HepG2 (cell line): Measurements from ENCODE around the gene ACVR2A. TPM values are rescaled to one million over a fixed set of nuclear protein-coding genes. Genes with fewer than 3 reads are reported as not detected.

ENCODE experiments used
- ATAC-seq: fragments of 200-7000 bp; cut with Tn5 transposase; 3 replicates; pipeline ENCODE4 v1.9.1; 2020; ENCODE audit warnings: mild to moderate bottlenecking, moderate library complexity
- BruUV-seq: library from RNA; stranded (reverse); fragments of 400-500 nt; replicated peaks from 2 replicates; lab custom pipeline; 2021; lab: Mats Ljungman, UMichigan
- CTCF ChIA-PET: fragments of 300-600 bp; formaldehyde crosslinking; extraction: SDS; loops from one replicate; lab custom pipeline; 2021; ENCODE audit warnings: low total read pairs, inconsistent platforms, low intra/inter-chr PET ratio; lab: Yijun Ruan, JAX
- POLR2A ChIA-PET: fragments of 350-600 bp; sonication (Branson Sonifier 250); formaldehyde crosslinking; loops from one replicate; lab custom pipeline; 2020; ENCODE audit warnings: antibody characterized with exemption, inconsistent platforms; lab: Yijun Ruan, JAX
- DNase-seq: peaks from one replicate; pipeline ENCODE4 v3.0.0-alpha.2; 2015; ENCODE audit warnings: low spot score
- FAIRE-seq: peaks from 3 replicates; lab custom pipeline; 2011; peaks lifted over from hg19 to GRCh38; lab: Jason Lieb, UNC
- H2AFZ ChIP-seq: one replicate; pipeline ENCODE4 v1.6.1; 2011; ENCODE audit warnings: low read length, inconsistent platforms
- H3K27ac ChIP-seq: fragments of 300-600 bp; 3 replicates; pipeline ENCODE4 v1.8.0; 2011; ENCODE audit warnings: mixed run types, mild to moderate bottlenecking, mixed read lengths, low read length, inconsistent platforms; ENCODE audit not compliant: insufficient read depth; ENCODE audit errors: extremely low read length
- H3K27me3 ChIP-seq, 2 experiments: fragments of 200-600 bp in 1 of 2; 2 replicates in 1 of 2; 3 replicates in 1 of 2; pipeline versions ENCODE4 v1.6.0 to v1.8.0; 2011; ENCODE audit warnings: low read length in 2 of 2, mild to moderate bottlenecking in 2 of 2, moderate library complexity in 2 of 2, inconsistent platforms in 1 of 2; ENCODE audit not compliant: insufficient read depth in 2 of 2, control insufficient read depth in 1 of 2
- H3K36me3 ChIP-seq, 2 experiments: fragments of 200-600 bp in 1 of 2; replicated peaks in 1 of 2; 2 replicates in 1 of 2; 3 replicates in 1 of 2; pipeline versions ENCODE4 v1.5.1 to v1.8.0; 2011; ENCODE audit warnings: low read length in 2 of 2, inconsistent platforms in 1 of 2; ENCODE audit not compliant: insufficient read depth in 2 of 2, control insufficient read depth in 1 of 2
- H3K4me1 ChIP-seq: 2 replicates; pipeline ENCODE4 v1.5.1; 2012; ENCODE audit warnings: low read length, inconsistent platforms; ENCODE audit not compliant: insufficient read depth
- H3K4me2 ChIP-seq: 2 replicates; pipeline ENCODE4 v1.6.0; 2011; ENCODE audit warnings: low read depth, low read length, inconsistent platforms
- H3K4me3 ChIP-seq, 3 experiments: fragments of 200-600 bp in 1 of 3; sonication (generic), shearing (Covaris generic) in 1 of 3; replicated peaks in 1 of 3; 2 replicates each; pipeline ENCODE4 v1.5.1; 2011 to 2016; ENCODE audit warnings: low read length in 3 of 3, inconsistent platforms in 2 of 3, low read depth in 2 of 3, mild to moderate bottlenecking in 2 of 3, control low read depth in 1 of 3, mixed read lengths in 1 of 3; ENCODE audit not compliant: insufficient read depth in 1 of 3
- H3K79me2 ChIP-seq: one replicate; pipeline ENCODE4 v1.6.1; 2011; ENCODE audit warnings: low read length, inconsistent platforms; ENCODE audit not compliant: insufficient read depth
- H3K9ac ChIP-seq: 2 replicates; pipeline ENCODE4 v1.6.0; 2011; ENCODE audit warnings: mild to moderate bottlenecking, low read depth, low read length, inconsistent platforms; ENCODE audit not compliant: insufficient read depth
- H3K9me3 ChIP-seq: 2 replicates; pipeline ENCODE4 v1.5.1; 2012; ENCODE audit warnings: mild to moderate bottlenecking, low read length
- H4K20me1 ChIP-seq: 2 replicates; pipeline ENCODE4 v1.6.0; 2011; ENCODE audit warnings: inconsistent platforms, mild to moderate bottlenecking, low read length, moderate library complexity; ENCODE audit not compliant: insufficient read depth
- CEBPG ChIP-seq: IDR thresholded peaks from 2 replicates; pipeline ENCODE4 v1.6.1; 2016
- FOXA1 ChIP-seq, 2 experiments: fragments of 450-650 bp in 1 of 2; sonication (generic) in 1 of 2; formaldehyde crosslinking in 1 of 2; IDR thresholded peaks; 2 replicates each; pipeline versions ENCODE4 v1.4.0 to v1.6.1; 2016 to 2020; ENCODE audit warnings: missing genetic modification reagents in 1 of 2
- FOXA3 ChIP-seq: IDR thresholded peaks from 2 replicates; pipeline ENCODE4 v1.6.1; 2016; ENCODE audit warnings: missing genetic modification reagents, missing compliant biosample characterization
- FOXP1 ChIP-seq, 2 experiments: fragments of 450-650 bp in 1 of 2; IDR thresholded peaks; 2 replicates each; pipeline ENCODE4 v1.6.1; 2017 to 2018; ENCODE audit warnings: antibody characterized with exemption in 1 of 2
- GATAD2A ChIP-seq: IDR thresholded peaks from 2 replicates; pipeline ENCODE4 v1.6.1; 2016
- MIXL1 ChIP-seq: IDR thresholded peaks from 2 replicates; pipeline ENCODE4 v1.6.1; 2016
- PPARG ChIP-seq: conservative IDR thresholded peaks from 2 replicates; pipeline ENCODE4 v1.6.1; 2016; ENCODE audit warnings: missing biosample characterization, missing genetic modification reagents
- RARA ChIP-seq: IDR thresholded peaks from 2 replicates; pipeline ENCODE4 v1.6.1; 2016; ENCODE audit warnings: missing genetic modification reagents, missing compliant biosample characterization
- SKIL ChIP-seq: sonication (generic); formaldehyde crosslinking; IDR thresholded peaks from 2 replicates; pipeline ENCODE4 v1.8.0; 2022; ENCODE audit warnings: missing genetic modification reagents, mild to moderate bottlenecking, moderate library complexity, borderline replicate concordance
- SOX13 ChIP-seq, 3 experiments: fragments of 450-650 bp in 1 of 3; sonication (generic) in 1 of 3; formaldehyde crosslinking in 1 of 3; IDR thresholded peaks in 2 of 3; conservative IDR thresholded peaks in 1 of 3; 2 replicates each; pipeline versions ENCODE4 v1.5.0 to v1.6.1; 2016 to 2020; ENCODE audit warnings: antibody characterized with exemption in 1 of 3, mild to moderate bottlenecking in 1 of 3, missing compliant biosample characterization in 1 of 3, missing genetic modification reagents in 1 of 3, moderate library complexity in 1 of 3
- SOX5 ChIP-seq: IDR thresholded peaks from 2 replicates; pipeline ENCODE4 v1.6.1; 2016; ENCODE audit warnings: borderline replicate concordance
- SOX6 ChIP-seq, 2 experiments: fragments of 450-650 bp in 1 of 2; sonication (generic) in 1 of 2; formaldehyde crosslinking in 1 of 2; IDR thresholded peaks; 2 replicates each; pipeline versions ENCODE4 v1.4.0 to v1.6.1; 2017 to 2020; ENCODE audit warnings: antibody characterized with exemption in 1 of 2, mild to moderate bottlenecking in 1 of 2, missing genetic modification reagents in 1 of 2
- TBP ChIP-seq: sonication (generic); formaldehyde crosslinking; IDR thresholded peaks from 2 replicates; pipeline ENCODE4 v1.5.0; 2020; ENCODE audit warnings: missing genetic modification reagents
- ZNF850 ChIP-seq: sonication (generic); formaldehyde crosslinking; conservative IDR thresholded peaks from 2 replicates; pipeline ENCODE4 v1.9.0; 2021; ENCODE audit warnings: mild to moderate bottlenecking, missing genetic modification reagents
- WGBS: methylation state at CpG from one replicate; pipeline ENCODE4 v1.1.6; 2017; ENCODE audit warnings: low lambda C conversion rate; 5-methylcytosine and 5-hydroxymethylcytosine counted together
- in situ Hi-C: cut with HindIII; loops from 2 replicates; pipeline ENCODE4 v1.10.0; 2017; ENCODE audit warnings: low pct_unique_long_range_greater_than_20kb; ENCODE audit not compliant: extremely low pct_ligation_motif_present
- intact Hi-C: fragments of 100-400 bp; cut with micrococcal nuclease; formaldehyde crosslinking; loops from one replicate; pipeline ENCODE4 v1.10.0; 2022; ENCODE audit not compliant: unreplicated experiment
- polyA plus RNA-seq, 8 experiments: library from polyadenylated mRNA; depleted of rRNA in 3 of 8; stranded (reverse) in 7 of 8; unstranded in 1 of 8; fragments of >200 nt; fragmentation: Illumina TruSeq in 4 of 8; extraction: Trizol in 4 of 8; gene quantifications; 2 replicates each; pipeline versions ENCODE4 v1.2.1 to v1.2.3, GENCODE V29; 2011 to 2016; ENCODE audit warnings: low read depth in 4 of 8, missing spikeins in 1 of 8, mixed read lengths in 1 of 8; ENCODE audit not compliant: insufficient read depth in 1 of 8
- total RNA-seq, 5 experiments: library from RNA; depleted of rRNA; stranded (reverse); fragments of >200 nt; fragmentation: Illumina TruSeq; extraction: Trizol; gene quantifications; 2 replicates each; pipeline ENCODE4 v1.2.3, GENCODE V29; 2016; ENCODE audit warnings: low read depth in 1 of 5
- TF ChIP-seq, protein P1 (sequence below): sonication (generic); formaldehyde crosslinking; IDR thresholded peaks from 2 replicates; pipeline ENCODE4 v1.5.0; 2020; ENCODE audit warnings: missing genetic modification reagents
- TF ChIP-seq, protein P2 (sequence below): IDR thresholded peaks from 2 replicates; pipeline ENCODE4 v1.4.0; 2020; ENCODE audit warnings: mild to moderate bottlenecking, missing genetic modification reagents

Gene ACVR2A
- total and polyA plus RNA-seq, 2 of the 13 experiments (the other 11 are each of a cell fraction or from before 2014, with no cell fraction given) = 8.3 to 18.0 TPM

- CTCF ChIA-PET = interaction anchor here (5.0 kb wide), 1 partner anchor 262 kb away, joined by 69 read pairs; no protein-coding TSS in a partner anchor
- no peak for DNase-seq
- intact Hi-C loops = no loop called here
- BruUV-seq = no TSS peak
- H3K27me3 ChIP-seq = no peaks in the 10 kb centered on the region
- H3K4me3 ChIP-seq = no peak overlapping the region
- POLR2A ChIA-PET = no interaction called here
- no peak for ATAC-seq
- no peak overlapping the region for H3K9ac ChIP-seq
- TF ChIP-seq, protein P1, sequence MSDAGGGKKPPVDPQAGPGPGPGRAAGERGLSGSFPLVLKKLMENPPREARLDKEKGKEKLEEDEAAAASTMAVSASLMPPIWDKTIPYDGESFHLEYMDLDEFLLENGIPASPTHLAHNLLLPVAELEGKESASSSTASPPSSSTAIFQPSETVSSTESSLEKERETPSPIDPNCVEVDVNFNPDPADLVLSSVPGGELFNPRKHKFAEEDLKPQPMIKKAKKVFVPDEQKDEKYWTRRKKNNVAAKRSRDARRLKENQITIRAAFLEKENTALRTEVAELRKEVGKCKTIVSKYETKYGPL = peak; percentile 80
- TF ChIP-seq SOX5 (CRISPR knock-in tag) (peak; percentile 35; the same call in 1 of the 2 replicates), RARA (CRISPR knock-in tag) (0 out of 2 replicates have a peak, but pooled peaks have one; percentile 33), SOX6 (IDR thresholded peaks at IDR 0.05) (no peak), SOX6 (CRISPR knock-in tag; IDR thresholded peaks at IDR 0.05) (peak; percentile 15; the same call in 1 of the 2 replicates), CEBPG (peak; percentile 58), MIXL1 (CRISPR knock-in tag) (0 out of 2 replicates have a peak, but pooled peaks have one; percentile 30), PPARG (CRISPR knock-in tag) (0 out of 2 replicates have a peak, but pooled peaks have one; percentile 43), FOXA1 (IDR thresholded peaks at IDR 0.05) (no peak), FOXA1 (CRISPR knock-in tag; IDR thresholded peaks at IDR 0.05) (peak; percentile 53; the same call in 1 of the 2 replicates), FOXA3 (CRISPR knock-in tag) (peak; percentile 76), SOX13 (IDR thresholded peaks at IDR 0.05) (no peak), SOX13 (CRISPR knock-in tag; conservative IDR thresholded peaks at IDR 0.05 in 1 of 2, IDR thresholded peaks at IDR 0.05 in 1 of 2) (peak in 1 of 2 experiments; percentile 54; a peak in 1 of 4 replicates), ZNF850 (CRISPR knock-in tag) (no peak), GATAD2A (peak; percentile 58), SKIL (CRISPR knock-in tag) (no peak), FOXP1 (IDR thresholded peaks at IDR 0.05) (no peak), FOXP1 (CRISPR knock-in tag; IDR thresholded peaks at IDR 0.05) (peak; percentile 41; the same call in 1 of the 2 replicates), TBP (CRISPR knock-in tag) (no peak)
- TF ChIP-seq, protein P2, sequence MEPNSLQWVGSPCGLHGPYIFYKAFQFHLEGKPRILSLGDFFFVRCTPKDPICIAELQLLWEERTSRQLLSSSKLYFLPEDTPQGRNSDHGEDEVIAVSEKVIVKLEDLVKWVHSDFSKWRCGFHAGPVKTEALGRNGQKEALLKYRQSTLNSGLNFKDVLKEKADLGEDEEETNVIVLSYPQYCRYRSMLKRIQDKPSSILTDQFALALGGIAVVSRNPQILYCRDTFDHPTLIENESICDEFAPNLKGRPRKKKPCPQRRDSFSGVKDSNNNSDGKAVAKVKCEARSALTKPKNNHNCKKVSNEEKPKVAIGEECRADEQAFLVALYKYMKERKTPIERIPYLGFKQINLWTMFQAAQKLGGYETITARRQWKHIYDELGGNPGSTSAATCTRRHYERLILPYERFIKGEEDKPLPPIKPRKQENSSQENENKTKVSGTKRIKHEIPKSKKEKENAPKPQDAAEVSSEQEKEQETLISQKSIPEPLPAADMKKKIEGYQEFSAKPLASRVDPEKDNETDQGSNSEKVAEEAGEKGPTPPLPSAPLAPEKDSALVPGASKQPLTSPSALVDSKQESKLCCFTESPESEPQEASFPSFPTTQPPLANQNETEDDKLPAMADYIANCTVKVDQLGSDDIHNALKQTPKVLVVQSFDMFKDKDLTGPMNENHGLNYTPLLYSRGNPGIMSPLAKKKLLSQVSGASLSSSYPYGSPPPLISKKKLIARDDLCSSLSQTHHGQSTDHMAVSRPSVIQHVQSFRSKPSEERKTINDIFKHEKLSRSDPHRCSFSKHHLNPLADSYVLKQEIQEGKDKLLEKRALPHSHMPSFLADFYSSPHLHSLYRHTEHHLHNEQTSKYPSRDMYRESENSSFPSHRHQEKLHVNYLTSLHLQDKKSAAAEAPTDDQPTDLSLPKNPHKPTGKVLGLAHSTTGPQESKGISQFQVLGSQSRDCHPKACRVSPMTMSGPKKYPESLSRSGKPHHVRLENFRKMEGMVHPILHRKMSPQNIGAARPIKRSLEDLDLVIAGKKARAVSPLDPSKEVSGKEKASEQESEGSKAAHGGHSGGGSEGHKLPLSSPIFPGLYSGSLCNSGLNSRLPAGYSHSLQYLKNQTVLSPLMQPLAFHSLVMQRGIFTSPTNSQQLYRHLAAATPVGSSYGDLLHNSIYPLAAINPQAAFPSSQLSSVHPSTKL (CRISPR knock-in tag) = peak; percentile 72
- no peak overlapping the region for H3K4me2 ChIP-seq
- in situ Hi-C loops = loop anchor here (5.0 to 25.0 kb wide), 3 partner anchors 263 to 1048 kb away; no protein-coding TSS in a partner anchor
- no peak for FAIRE-seq
- 93% methylated on average over 1 of the region's 1 CpG for WGBS
- H3K27ac ChIP-seq = no peak overlapping the region
- no peaks in the 10 kb centered on the region for H3K9me3 ChIP-seq
- peaks cover 3 to 39% of the 10 kb centered on the region in 2 experiments for H3K36me3 ChIP-seq
- no peaks in the 10 kb centered on the region for H4K20me1 ChIP-seq
- H3K79me2 ChIP-seq = no peaks in the 10 kb centered on the region
- no peak overlapping the region for H2AFZ ChIP-seq
- peaks cover 10% of the 10 kb centered on the region for H3K4me1 ChIP-seq
Observed at GRCh38 chr2:147939313-147939712, 94.5 kb downstream of the ACVR2A start.
